ENCODE results near the gene C19orf12.

The C19orf12 gene

DNA sequence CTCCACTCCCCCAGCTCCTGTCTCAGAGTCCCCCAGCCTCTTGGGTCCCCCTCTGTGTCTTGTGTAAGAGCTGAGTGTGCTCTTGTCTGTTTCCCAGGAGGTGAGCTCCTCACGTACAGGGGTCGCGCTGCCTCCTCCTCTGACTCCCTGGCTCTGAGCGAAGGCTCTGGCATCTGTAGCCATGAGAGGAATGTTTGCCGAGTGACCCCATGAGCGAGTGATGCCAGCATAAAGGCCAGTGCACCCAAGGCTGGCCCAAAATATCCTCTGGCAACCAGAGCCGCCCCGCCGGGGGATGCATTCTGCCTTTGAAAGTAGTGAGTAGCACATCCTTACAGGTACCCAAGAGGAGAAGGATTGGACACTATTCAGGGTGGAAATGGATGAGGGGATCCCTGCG lies 26.2 kb upstream of the C19orf12 start:
- TF ChIP-seq NFRKB (IDR thresholded peaks at IDR 0.05) (no peak), SP1 (IDR thresholded peaks at IDR 0.05) (no peak), LEF1 (IDR thresholded peaks at IDR 0.05; ENCODE audit: borderline replicate concordance) (no peak), CTBP1 (IDR thresholded peaks at IDR 0.05; ENCODE audit: borderline replicate concordance) (no peak), FOXK2 (IDR thresholded peaks at IDR 0.05) (no peak), ARNT (IDR thresholded peaks at IDR 0.05) (no peak), ZNF384 (IDR thresholded peaks at IDR 0.05) (no peak)
- POLR2A ChIA-PET, result no interaction called here
- CTCF ChIA-PET, result interaction anchor here (1.0 to 1.5 kb wide), 2 partner anchors 25 to 116 kb away, joined by 3 read pairs; no protein-coding TSS in a partner anchor
- DNase-seq (ENCODE audit: extremely low spot score), result no peak

DNA sequence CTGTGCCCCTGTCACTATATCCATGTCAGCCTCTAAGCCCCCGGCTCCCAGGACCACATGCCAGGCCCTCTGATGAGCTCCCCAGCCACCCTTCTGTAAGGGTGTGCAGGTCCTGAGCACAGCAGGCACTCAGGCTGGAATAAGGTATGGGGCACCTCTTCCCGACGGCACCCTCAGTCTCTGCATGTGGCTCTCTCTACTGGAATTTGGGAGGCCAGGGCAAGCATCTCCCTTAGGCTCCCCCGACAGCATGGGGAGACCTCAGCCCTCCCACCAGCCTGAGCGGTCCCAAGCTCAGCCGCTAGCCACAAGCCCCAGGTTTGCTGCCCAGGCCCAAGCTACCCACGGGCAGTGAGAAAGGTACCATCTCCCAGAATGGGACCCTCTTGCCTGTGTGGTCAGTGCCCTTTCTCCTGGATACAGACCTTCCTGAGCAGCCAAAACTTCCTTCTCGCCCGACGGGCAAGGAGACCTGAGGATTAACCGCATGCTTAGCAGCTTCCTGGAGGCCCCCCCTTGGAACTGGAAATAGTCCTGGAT lies 22.5 kb upstream of the C19orf12 start:
- POLR2A ChIA-PET, result no interaction called here
- CTCF ChIA-PET, result no interaction called here
- DNase-seq (ENCODE audit: extremely low spot score), result no peak
- TF ChIP-seq ARNT (IDR thresholded peaks at IDR 0.05), result no peak
- no peak for TF ChIP-seq SP1 (IDR thresholded peaks at IDR 0.05)
- TF ChIP-seq LEF1 (IDR thresholded peaks at IDR 0.05; ENCODE audit: borderline replicate concordance), result no peak
- TF ChIP-seq TARDBP (IDR thresholded peaks at IDR 0.05), result no peak
- TF ChIP-seq NFRKB (IDR thresholded peaks at IDR 0.05), result no peak
- no peak for TF ChIP-seq FOXM1 (IDR thresholded peaks at IDR 0.05; ENCODE audit: borderline replicate concordance)
- no peak for TF ChIP-seq BHLHE40 (IDR thresholded peaks at IDR 0.05; ENCODE audit: borderline replicate concordance)
- no peak for TF ChIP-seq HDGF (IDR thresholded peaks at IDR 0.05; ENCODE audit: borderline replicate concordance)
- no peak for TF ChIP-seq ZNF384 (IDR thresholded peaks at IDR 0.05)

DNA sequence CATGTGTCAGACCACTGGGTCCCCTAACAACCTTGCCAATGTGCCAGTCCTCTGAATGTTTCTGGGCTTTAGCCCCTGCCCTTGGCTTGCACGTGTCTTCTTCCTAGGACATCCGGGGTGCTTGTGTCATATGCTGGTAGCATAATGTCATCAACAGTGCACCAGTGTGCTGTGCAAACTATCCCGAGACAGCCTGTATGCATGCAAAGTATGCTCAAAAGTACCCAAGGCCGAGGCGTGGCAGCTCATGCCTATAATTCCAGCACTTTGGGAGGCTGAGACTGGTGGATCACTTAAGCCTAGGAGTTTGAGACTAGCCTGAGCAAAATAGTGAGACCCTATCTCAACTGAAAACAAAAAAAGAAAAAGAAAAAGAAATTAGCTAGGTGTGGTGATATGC lies 20.8 kb upstream of the C19orf12 start:
- no peak for DNase-seq (ENCODE audit: extremely low spot score)
- CTCF ChIA-PET, result interaction anchor here (0.6 to 1.2 kb wide), 2 partner anchors 19 to 272 kb away, joined by 3 to 4 read pairs; no protein-coding TSS in a partner anchor
- TF ChIP-seq CTBP1 (IDR thresholded peaks at IDR 0.05; ENCODE audit: borderline replicate concordance), result no peak
- TF ChIP-seq NFRKB (IDR thresholded peaks at IDR 0.05), result no peak
- no peak for TF ChIP-seq FOXK2 (IDR thresholded peaks at IDR 0.05)
- no peak for TF ChIP-seq ZNF384 (IDR thresholded peaks at IDR 0.05)
- TF ChIP-seq ARNT (IDR thresholded peaks at IDR 0.05), result no peak
- TF ChIP-seq L3MBTL2 (conservative IDR thresholded peaks at IDR 0.05), result no peak
- TF ChIP-seq HDGF (IDR thresholded peaks at IDR 0.05; ENCODE audit: borderline replicate concordance), result no peak
- no peak for TF ChIP-seq SP1 (IDR thresholded peaks at IDR 0.05)
- TF ChIP-seq FOXM1 (IDR thresholded peaks at IDR 0.05; ENCODE audit: borderline replicate concordance), result no peak
- TF ChIP-seq LEF1 (IDR thresholded peaks at IDR 0.05; ENCODE audit: borderline replicate concordance), result no peak
- no peak for TF ChIP-seq TARDBP (IDR thresholded peaks at IDR 0.05)
- TF ChIP-seq, protein P1, sequence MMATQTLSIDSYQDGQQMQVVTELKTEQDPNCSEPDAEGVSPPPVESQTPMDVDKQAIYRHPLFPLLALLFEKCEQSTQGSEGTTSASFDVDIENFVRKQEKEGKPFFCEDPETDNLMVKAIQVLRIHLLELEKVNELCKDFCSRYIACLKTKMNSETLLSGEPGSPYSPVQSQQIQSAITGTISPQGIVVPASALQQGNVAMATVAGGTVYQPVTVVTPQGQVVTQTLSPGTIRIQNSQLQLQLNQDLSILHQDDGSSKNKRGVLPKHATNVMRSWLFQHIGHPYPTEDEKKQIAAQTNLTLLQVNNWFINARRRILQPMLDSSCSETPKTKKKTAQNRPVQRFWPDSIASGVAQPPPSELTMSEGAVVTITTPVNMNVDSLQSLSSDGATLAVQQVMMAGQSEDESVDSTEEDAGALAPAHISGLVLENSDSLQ (IDR thresholded peaks at IDR 0.05), result no peak
- TF ChIP-seq SUZ12 (IDR thresholded peaks at IDR 0.05), result no peak
- no peak for TF ChIP-seq ELF4 (IDR thresholded peaks at IDR 0.05)
- no peak for TF ChIP-seq FOXA1 (IDR thresholded peaks at IDR 0.05)
- TF ChIP-seq BHLHE40 (IDR thresholded peaks at IDR 0.05; ENCODE audit: borderline replicate concordance), result no peak
- POLR2A ChIA-PET, result no interaction called here

DNA sequence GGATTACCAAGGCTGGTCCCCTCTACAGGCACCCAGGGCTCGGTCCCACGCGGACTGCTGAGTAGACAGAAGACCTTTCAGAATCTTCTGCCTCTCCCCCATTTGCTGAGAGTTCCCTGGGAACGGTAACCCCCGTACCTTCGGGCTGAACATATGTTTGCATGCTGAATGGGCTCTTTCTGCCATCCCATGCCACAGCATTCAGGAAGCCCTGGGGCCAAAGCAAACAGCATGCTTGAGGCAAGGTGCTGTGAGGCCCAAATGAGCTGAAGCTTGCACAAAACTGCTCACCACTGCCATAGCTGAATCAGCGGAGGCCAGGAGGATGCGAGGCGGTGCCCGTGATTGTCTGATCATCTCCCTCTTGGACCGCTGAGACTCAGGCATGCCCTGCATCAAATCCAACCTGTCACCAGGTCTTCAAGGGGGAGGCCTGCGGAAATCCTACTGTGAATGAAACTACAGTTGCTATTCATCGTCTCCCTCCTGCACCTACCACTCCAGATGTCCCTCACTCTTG lies 16.3 kb upstream of the C19orf12 start:
- no peak for TF ChIP-seq LEF1 (IDR thresholded peaks at IDR 0.05; ENCODE audit: borderline replicate concordance)
- no peak for TF ChIP-seq ARNT (IDR thresholded peaks at IDR 0.05)
- no peak for TF ChIP-seq HDGF (IDR thresholded peaks at IDR 0.05; ENCODE audit: borderline replicate concordance)
- no peak for TF ChIP-seq L3MBTL2 (conservative IDR thresholded peaks at IDR 0.05)
- TF ChIP-seq CTBP1 (IDR thresholded peaks at IDR 0.05; ENCODE audit: borderline replicate concordance), result no peak
- no peak for TF ChIP-seq BHLHE40 (IDR thresholded peaks at IDR 0.05; ENCODE audit: borderline replicate concordance)
- TF ChIP-seq TARDBP (IDR thresholded peaks at IDR 0.05), result no peak
- TF ChIP-seq FOXA1 (IDR thresholded peaks at IDR 0.05), result no peak
- TF ChIP-seq ZNF384 (IDR thresholded peaks at IDR 0.05), result no peak
- TF ChIP-seq, protein P1 (IDR thresholded peaks at IDR 0.05), result no peak
- no peak for TF ChIP-seq SP1 (IDR thresholded peaks at IDR 0.05)
- no peak for TF ChIP-seq SUZ12 (IDR thresholded peaks at IDR 0.05)
- TF ChIP-seq ELF4 (IDR thresholded peaks at IDR 0.05), result no peak
- DNase-seq (ENCODE audit: extremely low spot score), result no peak
- ChIA-PET POLR2A (no interaction called here), CTCF (interaction anchor here (1.4 kb wide), 1 partner anchor 156 kb away, joined by 3 read pairs; no protein-coding TSS in a partner anchor)

DNA sequence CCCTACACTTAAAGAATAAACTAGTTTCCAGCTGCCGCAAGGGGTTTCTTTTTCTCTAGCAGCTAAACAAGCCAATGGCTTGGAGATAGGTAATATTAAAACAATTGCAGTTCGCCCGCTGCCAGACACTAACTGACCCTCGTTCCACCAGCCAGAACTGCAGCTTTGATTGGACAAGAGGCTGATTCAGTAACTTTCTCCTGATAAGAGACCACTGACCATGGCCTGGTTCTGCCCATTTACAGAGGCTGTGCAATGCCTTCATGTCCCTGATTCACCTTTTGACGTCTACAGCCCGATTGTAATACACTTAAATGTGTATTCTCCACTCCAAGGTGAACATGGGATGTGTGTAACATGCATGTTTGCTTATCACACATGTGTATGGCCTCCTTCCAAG lies 12.8 kb upstream of the C19orf12 start:
- TF ChIP-seq HDGF (IDR thresholded peaks at IDR 0.05; ENCODE audit: borderline replicate concordance) (no peak), L3MBTL2 (conservative IDR thresholded peaks at IDR 0.05) (no peak), ELF4 (IDR thresholded peaks at IDR 0.05) (no peak), CTBP1 (IDR thresholded peaks at IDR 0.05; ENCODE audit: borderline replicate concordance) (no peak)
- ChIA-PET POLR2A (no interaction called here), CTCF (interaction anchor here (1.7 kb wide), 1 partner anchor 11 kb away, joined by 10 read pairs; no protein-coding TSS in a partner anchor)
- DNase-seq (ENCODE audit: extremely low spot score), result no peak

DNA sequence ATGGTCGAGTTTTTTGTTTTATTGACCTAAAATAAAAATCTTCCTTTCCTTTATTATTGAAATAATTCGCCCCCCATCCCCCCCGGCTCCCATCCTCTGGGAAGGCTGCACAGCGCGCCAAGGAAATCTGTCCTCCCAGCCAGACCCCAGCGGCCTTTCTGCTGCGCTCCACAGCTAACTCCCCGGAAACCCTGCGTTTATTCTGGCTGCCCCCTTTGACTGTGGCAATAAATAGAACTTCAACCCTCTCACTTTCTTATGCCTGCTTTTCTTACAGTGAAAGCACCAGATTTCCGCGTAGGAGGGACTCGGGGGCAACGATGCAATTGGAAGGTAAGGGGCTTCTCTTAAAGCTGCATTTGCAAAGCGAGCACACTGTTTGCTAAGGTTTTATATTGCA lies 9.7 kb upstream of the C19orf12 start:
- no peak for DNase-seq (ENCODE audit: extremely low spot score)
- TF ChIP-seq L3MBTL2 (conservative IDR thresholded peaks at IDR 0.05), result no peak
- TF ChIP-seq SUZ12 (IDR thresholded peaks at IDR 0.05), result no peak
- TF ChIP-seq TARDBP (IDR thresholded peaks at IDR 0.05), result no peak
- no peak for TF ChIP-seq ELF4 (IDR thresholded peaks at IDR 0.05)
- no peak for TF ChIP-seq NFRKB (IDR thresholded peaks at IDR 0.05)
- TF ChIP-seq FOXA1 (IDR thresholded peaks at IDR 0.05), result no peak
- TF ChIP-seq, protein P1 (IDR thresholded peaks at IDR 0.05), result no peak
- no peak for TF ChIP-seq CTBP1 (IDR thresholded peaks at IDR 0.05; ENCODE audit: borderline replicate concordance)
- ChIA-PET CTCF (interaction anchor here (0.6 to 1.0 kb wide), 2 partner anchors 8 to 1711 kb away, joined by 3 read pairs; no protein-coding TSS in a partner anchor), POLR2A (interaction anchor here (1.8 kb wide), 1 partner anchor 10 kb away, joined by 4 read pairs; the partner anchor contains the start of gene C19orf12)
